NB4 (cell line): Measurements from ENCODE around the gene JAKMIP3.

Experiments
- DNase-seq: peaks from one replicate; pipeline ENCODE4 v3.0.0; 2010; ENCODE audit warnings: low read depth
- H3K4me3 ChIP-seq: one replicate; pipeline ENCODE4 v1.5.1; 2011; ENCODE audit warnings: mild to moderate bottlenecking, low read depth, low read length, moderate library complexity
- CTCF ChIP-seq: IDR thresholded peaks from one replicate; pipeline ENCODE4 v1.5.1; 2012; ENCODE audit warnings: low read depth, low read length
- MAX ChIP-seq: IDR thresholded peaks from 2 replicates; pipeline ENCODE4 v1.6.1; 2011; ENCODE audit warnings: low read depth, low read length
- MYC ChIP-seq: IDR thresholded peaks from 2 replicates; pipeline ENCODE4 v1.6.1; 2011; ENCODE audit warnings: low read depth, low read length
- POLR2A ChIP-seq: IDR thresholded peaks from 2 replicates; pipeline ENCODE4 v1.6.1; 2011; ENCODE audit warnings: mild to moderate bottlenecking; ENCODE audit not compliant: insufficient read length; ENCODE audit errors: extremely low read depth

Gene JAKMIP3

GRCh38 chr10:132110713-132111112 lies 45.0 kb downstream of the JAKMIP3 start:
- TF ChIP-seq MYC = no peak
- TF ChIP-seq CTCF = no peak
- TF ChIP-seq POLR2A = no peak
- no peak for TF ChIP-seq MAX
- DNase-seq = no peak
- no peak overlapping the region for H3K4me3 ChIP-seq

- TF ChIP-seq POLR2A = no peak
- H3K4me3 ChIP-seq = no peak overlapping the region
- DNase-seq = no peak
Observed at GRCh38 chr10:132111121-132111731, 45.5 kb downstream of the JAKMIP3 start.

GRCh38 chr10:132111871-132112341 lies 46.2 kb downstream of the JAKMIP3 start:
- TF ChIP-seq MYC (no peak), CTCF (no peak), POLR2A (no peak), MAX (no peak)
- no peak for DNase-seq
- H3K4me3 ChIP-seq = no peak overlapping the region

GRCh38 chr10:132112611-132113010 lies 46.9 kb downstream of the JAKMIP3 start:
- TF ChIP-seq MAX (no peak), MYC (no peak), POLR2A (no peak), CTCF (no peak)
- no peak overlapping the region for H3K4me3 ChIP-seq
- no peak for DNase-seq

- no peak for TF ChIP-seq MAX
- TF ChIP-seq POLR2A = no peak
- no peak for TF ChIP-seq MYC
- TF ChIP-seq CTCF = no peak
- DNase-seq = no peak
- no peak overlapping the region for H3K4me3 ChIP-seq
Observed at GRCh38 chr10:132113206-132113605, 47.5 kb downstream of the JAKMIP3 start.

- H3K4me3 ChIP-seq = no peak overlapping the region
- no peak for DNase-seq
- TF ChIP-seq MYC (no peak), CTCF (no peak), MAX (no peak), POLR2A (no peak)
Observed at GRCh38 chr10:132113766-132114365, 48.1 kb downstream of the JAKMIP3 start.
